BE2C (cell line): ENCODE measurements around the gene RAB40C.

Experiments
- DNase-seq: peaks from one replicate; pipeline ENCODE4 v3.0.0-alpha.2; 2020
- H3K27me3 ChIP-seq: fragments of 250-450 bp; sonication (Bioruptor Pico); 2 replicates; pipeline ENCODE4 v1.5.1; 2020; ENCODE audit warnings: mild to moderate bottlenecking
- H3K36me3 ChIP-seq: fragments of 250-450 bp; sonication (Bioruptor Pico); 2 replicates; pipeline ENCODE4 v1.5.1; 2020; ENCODE audit warnings: mild to moderate bottlenecking
- H3K4me1 ChIP-seq: fragments of 250-450 bp; sonication (Bioruptor Pico); 2 replicates; pipeline ENCODE4 v1.5.1; 2020
- H3K4me3 ChIP-seq: 2 replicates; pipeline ENCODE4 v1.5.1; 2011; ENCODE audit warnings: low read depth, low read length
- H3K9me3 ChIP-seq: fragments of 250-450 bp; sonication (Bioruptor Pico); 2 replicates; pipeline ENCODE4 v1.5.1; 2020
- CTCF ChIP-seq: IDR thresholded peaks from 2 replicates; pipeline ENCODE4 v1.5.1; 2012; ENCODE audit warnings: mild to moderate bottlenecking, low read depth, low read length

RAB40C gene

GRCh38 chr16:662095-662494, 72.2 kb downstream of the RAB40C start:
- H3K4me3 ChIP-seq, result no peak overlapping the region
- H3K27me3 ChIP-seq, result no peaks in the 10 kb centered on the region
- peaks cover 13% of the 10 kb centered on the region for H3K4me1 ChIP-seq
- DNase-seq, result no peak
- peaks cover 17% of the 10 kb centered on the region for H3K36me3 ChIP-seq
- no peaks in the 10 kb centered on the region for H3K9me3 ChIP-seq
- TF ChIP-seq CTCF, result no peak

GRCh38 chr16:662597-662996, 72.7 kb downstream of the RAB40C start:
- Histone ChIP-seq H3K9me3 (no peaks in the 10 kb centered on the region), H3K36me3 (peaks cover 13% of the 10 kb centered on the region; the same call in 1 of the 2 replicates), H3K27me3 (no peaks in the 10 kb centered on the region), H3K4me1 (peaks cover 13% of the 10 kb centered on the region), H3K4me3 (no peak overlapping the region)
- DNase-seq, result no peak
- no peak for TF ChIP-seq CTCF

- DNase-seq, result no peak
- H3K27me3 ChIP-seq, result no peaks in the 10 kb centered on the region
- no peaks in the 10 kb centered on the region for H3K4me1 ChIP-seq
These were observed 76.7 kb downstream of the RAB40C start for GRCh38 chr16:666572-666971.

GRCh38 chr16:667113-667779, 77.4 kb downstream of the RAB40C start:
- H3K9me3 ChIP-seq, result no peaks in the 10 kb centered on the region
- no peaks in the 10 kb centered on the region for H3K27me3 ChIP-seq
- peaks cover 33% of the 10 kb centered on the region for H3K36me3 ChIP-seq
- no peak for DNase-seq
- H3K4me1 ChIP-seq, result no peaks in the 10 kb centered on the region
- no peak overlapping the region; the same call in 1 of the 2 replicates for H3K4me3 ChIP-seq
- TF ChIP-seq CTCF, result no peak

More at GRCh38 chr16:666572-666971, 76.7 kb downstream of the RAB40C start:
- TF ChIP-seq CTCF, result no peak
- Histone ChIP-seq H3K9me3 (no peaks in the 10 kb centered on the region), H3K36me3 (peaks cover 28% of the 10 kb centered on the region), H3K4me3 (no peak overlapping the region)

GRCh38 chr16:667780-668518, 78.1 kb downstream of the RAB40C start, which contains the start of gene RHOT2:
RHOT2 (plus strand) TSS chr16:668132; CDS start chr16:668200, 68 bp downstream.
- Histone ChIP-seq H3K9me3 (no peaks in the 10 kb centered on the region), H3K4me3 (peak within 1 kb of the TSS; percentile 90), H3K4me1 (no peaks in the 10 kb centered on the region), H3K27me3 (no peaks in the 10 kb centered on the region), H3K36me3 (peaks cover 40% of the 10 kb centered on the region)
- DNase-seq, result peak; percentile 95
- TF ChIP-seq CTCF, result peak; percentile 62
